ENCODE results near the gene STK24.

GRCh38 chr13:98443800-98444325 is 133.0 kb downstream of the STK24 start:
- TF ChIP-seq CTCF (conservative IDR thresholded peaks at IDR 0.05; ENCODE audit: low read length) (no peak), EZH2phosphoT487 (IDR thresholded peaks at IDR 0.05; ENCODE audit: borderline replicate concordance, low read depth, low read length) (no peak)

Data from OCI-LY7 (cell line).